ENCODE data around the gene IL16.

- TF ChIP-seq POLR2AphosphoS5 (IDR thresholded peaks at IDR 0.05; ENCODE audit: low read depth, low read length) (no peak), POLR2A (IDR thresholded peaks at IDR 0.05; ENCODE audit: low read depth, low read length) (no peak)
Observed at GRCh38 chr15:81330366-81331090, 133.8 kb downstream of the IL16 start.
